Hematopoietic multipotent progenitor cell treated with erythropoietin and hydrocortisone succinate and interleukin-3 and kit ligand, for 17 days (in vitro differentiated cells): ENCODE measurements around the gene FAM9B.
"Not testable (repeated sequence)": the region's sequence is repeated elsewhere in the genome, so short reads cannot be mapped to it uniquely, and the experiment has no call there.

ENCODE experiments used
- DNase-seq: peaks from one replicate; pipeline ENCODE4 v3.0.0-alpha.2; 2015; ENCODE audit warnings: low spot score

FAM9B gene

DNA sequence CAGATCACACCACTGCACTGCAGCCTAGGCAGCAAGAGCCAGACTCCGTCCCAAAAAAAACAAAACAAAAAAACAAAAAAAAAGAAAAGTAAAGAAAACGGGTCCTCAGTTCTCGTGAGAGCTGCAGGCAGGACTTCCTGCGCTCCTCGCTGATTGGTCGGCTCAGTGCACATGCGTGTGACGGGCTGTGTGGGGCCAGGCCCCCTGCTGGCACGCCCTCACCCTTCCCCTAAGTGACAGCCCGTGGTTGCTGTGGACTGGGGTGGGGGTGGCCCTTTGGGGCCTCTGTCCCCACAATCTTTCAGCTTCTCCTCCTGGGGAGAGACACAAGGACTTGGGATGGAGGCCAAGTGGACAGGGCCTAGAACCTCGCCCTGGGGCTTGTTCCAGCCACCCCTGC is at the start of gene FAM9B:
Gene FAM9B, minus strand, starts transcription at position 139 of the 400 bp plus-strand sequence. CDS start 1,141 bp downstream, outside the sequence.
- no peak for DNase-seq

GRCh38 chrX:9081271-9081670 is 47.3 kb upstream of the FAM9B start:
- DNase-seq = no peak

GRCh38 chrX:9074326-9074725 is 40.4 kb upstream of the FAM9B start:
- no peak for DNase-seq

GRCh38 chrX:9072281-9072680 is 38.4 kb upstream of the FAM9B start:
- DNase-seq = no peak

DNA sequence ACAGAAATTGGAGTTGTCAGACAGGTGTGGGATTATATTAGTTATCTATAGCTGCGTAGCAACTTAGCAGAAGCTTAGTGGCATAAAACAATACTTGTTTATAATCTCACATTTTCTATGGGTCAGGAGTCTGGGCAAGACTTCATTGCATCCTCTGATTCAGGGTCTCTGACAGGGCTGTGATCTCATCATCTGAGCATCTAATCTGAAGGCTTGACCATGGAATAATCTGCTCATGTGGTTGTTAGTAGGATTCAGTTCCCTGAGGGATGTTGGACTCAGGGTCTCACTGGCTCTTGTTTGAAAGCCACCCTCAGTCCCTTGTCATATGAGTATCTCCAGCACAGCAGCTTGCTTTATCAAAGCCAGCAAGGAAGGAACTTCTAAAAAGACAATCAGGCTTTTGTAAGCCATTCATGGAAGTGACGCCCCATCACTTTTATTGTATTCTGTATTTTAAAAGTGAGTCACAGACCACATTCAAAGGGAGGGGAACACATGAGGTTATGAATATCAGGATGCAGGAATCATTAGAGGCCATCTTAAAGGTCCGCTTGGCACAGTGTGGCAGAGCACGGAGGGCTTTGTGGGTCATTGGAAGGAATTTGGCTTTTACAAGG is 37.2 kb upstream of the FAM9B start:
- DNase-seq = no peak

DNA sequence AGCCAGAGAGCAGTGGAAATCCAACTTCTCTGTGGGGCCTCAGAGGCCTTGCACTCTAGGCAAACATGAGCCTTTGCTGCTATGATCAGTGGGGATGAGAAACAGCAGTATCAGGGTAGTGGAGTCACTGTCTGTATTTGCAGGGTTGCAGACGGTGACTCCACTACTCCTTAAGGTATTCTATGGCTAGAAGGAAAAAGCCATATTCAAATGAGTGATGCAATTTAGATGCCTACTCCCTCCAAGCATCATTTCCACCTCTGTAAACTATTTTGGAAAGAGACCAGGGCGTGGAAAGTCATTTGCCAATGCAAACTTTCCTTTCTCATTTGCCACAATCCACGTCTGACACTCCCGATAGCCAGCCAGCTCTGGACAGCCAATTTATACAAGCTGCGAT is 35.6 kb upstream of the FAM9B start:
- DNase-seq = no peak

DNA sequence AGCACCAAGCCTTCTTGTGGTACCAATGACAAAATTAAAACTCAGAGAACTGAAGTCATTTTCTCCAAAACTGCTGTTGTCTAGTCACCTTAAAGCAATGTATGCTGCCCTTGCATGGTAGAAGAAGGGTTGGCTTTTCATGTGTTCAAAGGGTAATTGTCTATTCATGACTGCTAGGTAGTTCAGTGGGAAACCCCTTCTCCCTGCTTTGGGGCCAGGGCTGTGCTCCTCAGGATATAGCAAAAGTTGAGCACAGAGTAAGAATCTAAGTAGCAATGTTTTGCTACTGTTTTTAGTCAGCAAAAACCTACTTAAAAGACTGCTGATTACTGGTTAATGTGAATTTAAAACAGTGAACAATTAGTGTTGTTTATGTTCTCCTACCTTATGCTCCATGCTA is 30.8 kb upstream of the FAM9B start:
- DNase-seq = no peak

- no peak for DNase-seq
These were observed 28.7 kb upstream of the FAM9B start for GRCh38 chrX:9062641-9063040.

DNA sequence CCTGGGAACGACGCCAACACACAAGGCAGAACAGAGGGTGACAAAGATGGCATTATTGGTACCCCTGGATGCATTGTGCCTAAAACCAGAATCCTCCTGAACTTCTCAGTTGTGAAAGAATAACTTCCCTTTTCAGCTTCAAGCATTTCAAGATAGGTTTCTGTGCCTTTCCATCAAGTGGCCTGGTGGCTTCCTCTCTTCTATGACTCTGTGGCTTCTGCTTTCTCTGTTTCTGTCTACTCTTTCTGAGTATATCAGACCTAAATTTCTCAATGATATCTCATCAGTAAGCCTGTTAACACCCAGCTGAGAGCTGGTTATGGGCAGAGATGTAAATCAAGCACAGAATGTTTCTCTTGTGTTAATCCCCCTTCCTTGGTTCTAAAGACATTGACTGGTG is 21.4 kb upstream of the FAM9B start:
- no peak for DNase-seq

DNA sequence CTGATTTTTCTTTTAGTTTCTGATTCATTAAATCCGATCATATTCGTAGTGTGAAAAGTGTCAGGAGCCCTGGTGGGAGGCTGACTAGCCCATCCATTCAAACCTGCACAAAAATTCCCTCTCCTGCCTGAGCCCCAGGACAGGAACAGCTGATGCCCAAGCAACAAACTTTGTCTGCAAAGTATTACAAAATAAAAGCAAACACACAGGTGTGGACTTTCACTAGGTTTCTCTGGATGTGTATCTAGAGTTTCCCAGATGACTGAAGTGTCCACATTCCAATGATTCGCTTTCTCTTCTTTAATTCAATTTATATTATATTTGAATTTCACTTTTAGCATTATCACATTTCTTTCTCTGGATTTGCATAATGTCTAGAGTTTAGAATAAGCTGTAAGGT is 18.2 kb upstream of the FAM9B start:
- no peak for DNase-seq

- no peak for DNase-seq
These were observed 16.4 kb upstream of the FAM9B start for GRCh38 chrX:9050331-9050730.

GRCh38 chrX:9048801-9049200 is 14.9 kb upstream of the FAM9B start:
- no peak for DNase-seq

GRCh38 chrX:9038244-9038643 is 4.3 kb upstream of the FAM9B start:
- no peak for DNase-seq

- DNase-seq = no peak
These were observed 3.4 kb upstream of the FAM9B start for GRCh38 chrX:9037296-9037695.

- DNase-seq = no peak
These were observed 341 bp downstream of the FAM9B start for GRCh38 chrX:9033586-9033985.

GRCh38 chrX:9033179-9033578 is 748 bp downstream of the FAM9B start:
- DNase-seq = no peak

GRCh38 chrX:9023293-9023692 is 10.6 kb downstream of the FAM9B start:
- no peak for DNase-seq

DNA sequence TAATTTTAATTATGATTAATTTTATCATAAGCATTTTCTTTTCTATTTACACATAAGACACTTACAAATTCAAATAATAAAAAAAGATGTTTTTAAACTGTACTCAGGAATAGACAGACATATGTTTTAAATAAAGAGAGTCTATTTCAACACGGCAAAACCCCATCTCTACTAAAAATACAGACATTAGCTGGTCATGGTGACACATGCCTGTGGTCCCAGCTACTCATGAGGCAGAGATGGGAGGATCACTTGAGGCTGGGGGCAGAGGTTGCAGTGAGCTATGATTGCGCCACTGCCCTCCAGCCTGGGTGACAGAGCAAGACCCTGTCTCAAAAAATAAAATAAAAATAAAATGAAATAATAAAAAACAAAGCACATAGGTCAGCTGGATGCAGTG is 14.8 kb downstream of the FAM9B start:
- no peak for DNase-seq

DNA sequence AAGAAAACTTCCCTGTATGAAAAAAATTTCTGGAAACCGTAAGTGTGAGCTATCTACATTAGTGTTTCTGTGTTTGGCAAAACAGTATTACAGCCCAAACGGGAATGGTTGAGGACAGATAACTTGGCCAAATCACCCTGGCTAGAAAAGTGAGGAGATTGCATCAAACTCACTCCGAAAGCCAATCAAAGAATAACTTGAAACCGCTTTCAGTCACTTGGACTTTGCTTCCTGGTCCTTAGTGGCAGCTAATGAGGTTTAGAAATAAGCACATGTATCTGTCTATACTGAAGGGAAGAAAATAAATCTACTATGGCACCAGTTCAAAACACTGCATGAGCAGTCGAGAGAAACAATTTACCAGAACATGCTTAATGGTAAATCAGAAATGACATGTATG is 15.6 kb downstream of the FAM9B start:
- DNase-seq = not testable (repeated sequence)

DNA sequence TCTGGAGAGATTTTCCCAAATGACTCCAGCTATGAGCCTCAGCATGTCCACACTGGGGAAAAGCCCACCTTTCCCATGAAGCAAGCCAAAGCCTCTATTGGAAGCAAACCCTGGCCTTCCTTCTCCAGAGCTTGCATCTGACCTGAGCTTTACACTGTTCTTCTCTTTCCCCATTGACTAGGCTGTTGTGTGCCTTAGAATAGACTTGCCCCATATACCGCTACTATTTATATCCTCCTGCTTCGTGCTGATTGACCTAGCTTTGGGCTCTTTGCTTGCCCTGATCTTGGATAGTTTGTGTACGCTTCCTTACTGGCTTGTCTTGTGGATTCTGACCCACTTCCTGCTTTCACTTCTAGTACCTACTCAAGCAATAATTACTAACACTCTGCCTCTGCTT is 30.9 kb downstream of the FAM9B start:
- DNase-seq = no peak

- no peak for DNase-seq
These were observed 45.5 kb downstream of the FAM9B start for GRCh38 chrX:8988446-8988845.

DNA sequence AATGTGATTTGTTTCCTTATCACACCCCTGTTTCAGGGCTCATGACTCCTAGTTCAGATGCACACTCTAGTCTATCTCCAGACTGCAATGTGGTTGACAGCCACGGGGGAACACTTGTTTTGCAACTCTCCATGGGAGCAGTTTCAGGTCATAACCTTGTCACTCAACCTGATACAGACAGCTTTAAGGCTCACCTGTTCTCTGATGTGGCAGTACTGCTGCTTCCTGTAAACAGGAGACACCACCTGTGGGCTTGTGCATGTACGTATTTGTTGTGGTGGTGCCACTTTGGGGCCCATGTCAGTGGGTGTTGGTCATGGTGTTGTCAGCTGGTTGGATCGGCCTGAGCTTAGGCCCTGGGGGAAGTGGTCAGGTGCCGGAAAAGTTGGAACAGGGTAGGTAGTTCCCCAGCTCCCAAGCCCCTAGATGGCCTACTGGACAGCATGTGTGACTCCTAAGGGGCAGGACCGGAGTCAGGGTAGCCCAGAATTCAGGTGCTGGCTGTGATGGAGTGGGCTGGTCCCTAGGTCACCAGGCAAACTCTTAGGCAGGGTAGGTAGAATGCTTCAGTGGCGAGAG is 46.2 kb downstream of the FAM9B start:
- DNase-seq = no peak

DNA sequence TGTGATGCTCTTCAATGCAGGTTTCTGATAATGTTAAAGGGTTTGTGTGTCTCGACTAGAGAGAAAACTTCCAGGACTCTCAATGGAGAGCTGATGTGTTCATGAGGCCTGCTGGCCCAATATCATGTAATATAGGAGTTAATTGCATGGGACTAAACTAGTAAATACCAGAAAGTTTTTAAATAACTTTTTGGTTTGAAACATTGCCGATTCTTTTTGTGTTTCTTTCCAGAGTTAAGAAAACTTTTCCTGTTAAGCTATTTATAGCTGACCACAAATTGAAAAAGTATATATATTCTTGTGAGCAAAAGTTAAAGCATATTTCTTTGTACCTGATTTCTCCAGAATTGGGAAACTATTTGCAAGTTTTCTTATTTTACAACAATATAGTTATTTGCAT is 49.7 kb downstream of the FAM9B start:
- DNase-seq = no peak

GRCh38 chrX:8981723-8982122 is 52.2 kb downstream of the FAM9B start:
- no peak for DNase-seq
